HUES64 (cell line): ENCODE measurements around the gene NAPA.

Experiments
- H3K27ac ChIP-seq: 2 replicates; pipeline ENCODE4 v1.7.0; 2013; ENCODE audit warnings: low read depth, low read length, inconsistent platforms
- H3K27me3 ChIP-seq: 2 replicates; pipeline ENCODE4 v1.6.1; 2013; ENCODE audit warnings: mild to moderate bottlenecking, low read length; ENCODE audit not compliant: insufficient read depth
- H3K36me3 ChIP-seq: 2 replicates; pipeline ENCODE4 v1.6.1; 2013; ENCODE audit warnings: mild to moderate bottlenecking, low read length; ENCODE audit not compliant: insufficient read depth
- H3K4me1 ChIP-seq: 2 replicates; pipeline ENCODE4 v1.6.1; 2013; ENCODE audit warnings: mild to moderate bottlenecking, low read length, moderate library complexity; ENCODE audit not compliant: insufficient read depth
- H3K4me3 ChIP-seq: 2 replicates; pipeline ENCODE4 v1.5.1; 2013; ENCODE audit warnings: mild to moderate bottlenecking, low read length, moderate library complexity
- H3K9ac ChIP-seq: 2 replicates; pipeline ENCODE4 v1.6.1; 2013; ENCODE audit warnings: mild to moderate bottlenecking, low read depth, low read length
- H3K9me3 ChIP-seq: 2 replicates; pipeline ENCODE4 v1.6.1; 2013; ENCODE audit warnings: low read depth, low read length; ENCODE audit not compliant: insufficient read depth
- WGBS: fragments of 150-250, 120-280 bp; methylation state at CpG from one replicate; pipeline ENCODE4 v1.1.7; 2013; ENCODE audit warnings: missing lambda C conversion rate; 5-methylcytosine and 5-hydroxymethylcytosine counted together

NAPA gene

DNA sequence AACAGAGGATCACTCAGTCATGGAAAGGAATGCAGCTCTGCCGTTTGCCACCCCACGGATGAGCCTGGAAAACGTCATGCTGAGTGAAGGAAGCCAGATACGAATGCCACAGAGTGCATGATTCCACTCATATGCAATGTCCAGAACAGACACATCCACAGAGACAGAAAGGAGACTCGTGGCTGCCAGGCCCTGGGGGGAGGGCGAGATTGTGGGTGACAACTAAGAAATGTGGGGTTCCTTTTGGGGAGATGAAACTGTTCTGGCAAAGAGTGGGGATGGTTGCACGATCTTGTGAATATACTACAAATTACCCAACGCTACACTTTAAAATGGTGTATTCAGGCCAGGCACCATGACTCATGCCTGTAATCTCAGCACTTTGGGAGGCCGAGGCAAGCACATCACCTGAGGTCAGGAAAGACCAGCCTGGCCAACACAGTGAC lies 27.2 kb upstream of the NAPA start:
- H3K4me3 ChIP-seq = no peak overlapping the region
- 87% methylated on average over 9 of the region's 9 CpGs for WGBS
- no peaks in the 10 kb centered on the region for H3K27me3 ChIP-seq
- H3K4me1 ChIP-seq = no peaks in the 10 kb centered on the region
- no peak overlapping the region for H3K9ac ChIP-seq
- no peaks in the 10 kb centered on the region for H3K36me3 ChIP-seq
- no peak overlapping the region for H3K27ac ChIP-seq
- no peaks in the 10 kb centered on the region for H3K9me3 ChIP-seq

DNA sequence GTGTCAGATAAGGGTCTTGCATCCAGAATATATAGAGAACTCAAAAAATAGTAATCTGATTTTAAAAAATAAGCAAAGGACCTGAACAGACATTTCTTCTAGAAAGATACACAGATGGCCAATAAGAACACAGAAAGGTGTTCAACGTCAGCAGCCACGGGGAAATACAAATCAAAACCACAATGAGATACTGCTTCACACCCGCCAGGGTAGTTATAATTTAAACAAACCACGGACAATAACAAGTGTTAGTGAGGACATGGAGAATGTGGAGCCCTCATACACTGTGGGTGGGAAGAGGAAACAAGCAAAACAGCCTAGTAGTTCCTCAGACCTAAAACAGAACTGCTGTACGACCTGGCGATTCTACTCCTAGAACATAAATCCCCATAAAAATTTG lies 26.7 kb upstream of the NAPA start:
- Histone ChIP-seq H3K4me3 (no peak overlapping the region), H3K9ac (no peak overlapping the region), H3K36me3 (no peaks in the 10 kb centered on the region), H3K27me3 (no peaks in the 10 kb centered on the region), H3K4me1 (no peaks in the 10 kb centered on the region), H3K27ac (no peak overlapping the region), H3K9me3 (no peaks in the 10 kb centered on the region)
- 92% methylated on average over 6 of the region's 6 CpGs for WGBS

- WGBS = 68% methylated on average over 4 of the region's 4 CpGs
- no peaks in the 10 kb centered on the region for H3K27me3 ChIP-seq
- no peak overlapping the region for H3K27ac ChIP-seq
- no peaks in the 10 kb centered on the region for H3K36me3 ChIP-seq
- H3K4me3 ChIP-seq = no peak overlapping the region
- no peaks in the 10 kb centered on the region for H3K4me1 ChIP-seq
- H3K9me3 ChIP-seq = no peaks in the 10 kb centered on the region
- H3K9ac ChIP-seq = no peak overlapping the region
These were observed 25.9 kb upstream of the NAPA start for GRCh38 chr19:47540748-47541147.

DNA sequence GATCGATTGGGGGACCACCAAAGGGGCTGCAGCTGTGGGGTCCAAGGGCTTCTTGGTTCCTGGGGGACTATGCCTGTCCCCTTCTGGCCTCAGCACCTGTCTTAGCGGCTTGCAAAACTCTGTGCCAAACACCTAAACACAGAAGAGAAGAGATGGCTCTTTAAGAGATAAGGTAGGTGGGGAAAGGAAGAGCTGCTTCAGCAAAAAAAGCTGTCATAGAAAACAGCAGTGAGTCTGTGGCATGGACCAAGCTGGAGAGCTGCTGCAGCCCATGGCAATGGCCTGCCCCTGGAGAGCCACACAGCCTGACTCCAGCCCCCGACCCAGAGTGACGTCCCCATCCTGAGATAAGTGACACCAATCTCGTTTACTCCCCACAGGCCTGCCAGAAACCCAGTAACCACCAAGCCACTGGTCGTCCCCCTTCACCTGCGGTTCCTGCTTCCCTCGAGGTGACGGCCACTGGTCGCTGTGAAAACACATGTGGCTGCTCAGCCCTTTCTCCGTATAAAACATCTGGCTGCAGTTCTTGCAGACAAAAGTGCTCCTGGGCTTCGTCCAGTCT lies 25.0 kb upstream of the NAPA start:
- Histone ChIP-seq H3K27ac (no peak overlapping the region), H3K4me3 (no peak overlapping the region), H3K36me3 (no peaks in the 10 kb centered on the region), H3K4me1 (no peaks in the 10 kb centered on the region), H3K9ac (no peak overlapping the region), H3K9me3 (no peaks in the 10 kb centered on the region), H3K27me3 (no peaks in the 10 kb centered on the region)
- WGBS = 83% methylated on average over 12 of the region's 12 CpGs

GRCh38 chr19:47538812-47539211 lies 23.9 kb upstream of the NAPA start:
- Histone ChIP-seq H3K4me3 (no peak overlapping the region), H3K9ac (no peak overlapping the region), H3K9me3 (no peaks in the 10 kb centered on the region), H3K27me3 (no peaks in the 10 kb centered on the region), H3K27ac (no peak overlapping the region), H3K36me3 (no peaks in the 10 kb centered on the region), H3K4me1 (no peaks in the 10 kb centered on the region)
- WGBS = 91% methylated on average over 5 of the region's 5 CpGs

DNA sequence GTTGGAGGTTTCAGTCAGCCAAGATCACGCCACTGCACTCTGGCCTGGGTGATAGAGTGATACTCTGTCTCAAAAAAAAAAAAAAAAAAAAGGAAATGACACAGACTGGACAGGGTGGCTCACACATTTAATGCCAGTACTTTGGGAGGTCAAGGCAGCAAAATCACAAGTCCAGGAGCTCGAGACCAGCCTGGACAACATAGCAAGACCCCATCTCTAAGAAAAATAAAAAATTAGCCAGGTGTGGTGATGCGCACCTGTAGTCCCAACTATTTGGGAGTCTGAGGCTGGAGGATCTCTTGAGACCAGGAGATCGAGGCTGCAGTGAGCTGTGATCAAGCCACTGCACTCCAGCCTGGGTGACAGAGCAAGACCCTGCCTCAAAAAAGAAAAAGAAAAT lies 22.6 kb upstream of the NAPA start:
- H3K27ac ChIP-seq = no peak overlapping the region
- no peaks in the 10 kb centered on the region for H3K4me1 ChIP-seq
- H3K9ac ChIP-seq = no peak overlapping the region
- H3K36me3 ChIP-seq = no peaks in the 10 kb centered on the region
- no peak overlapping the region for H3K4me3 ChIP-seq
- no peaks in the 10 kb centered on the region for H3K9me3 ChIP-seq
- WGBS = 89% methylated on average over 4 of the region's 4 CpGs
- no peaks in the 10 kb centered on the region for H3K27me3 ChIP-seq

DNA sequence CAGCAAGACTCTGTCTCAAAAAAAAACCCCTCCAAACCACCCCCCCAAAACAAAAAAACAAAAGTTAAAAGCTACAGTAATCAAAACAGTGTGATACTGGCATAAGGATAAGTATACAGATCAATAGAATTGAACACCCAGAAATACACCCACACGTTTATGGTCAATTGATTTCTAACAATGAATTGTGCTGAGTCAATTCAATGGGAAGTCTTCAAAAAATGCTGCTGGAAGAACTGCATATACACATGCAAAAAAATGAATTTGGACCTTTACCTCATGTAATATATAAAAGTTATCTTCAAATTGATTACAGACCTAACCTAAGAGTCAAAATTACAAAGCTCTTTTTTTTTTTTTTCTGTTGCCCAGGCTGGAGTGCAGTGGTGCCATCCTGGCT lies 19.8 kb upstream of the NAPA start:
- no CpG with 5 or more reads among the region's 1 CpG for WGBS

DNA sequence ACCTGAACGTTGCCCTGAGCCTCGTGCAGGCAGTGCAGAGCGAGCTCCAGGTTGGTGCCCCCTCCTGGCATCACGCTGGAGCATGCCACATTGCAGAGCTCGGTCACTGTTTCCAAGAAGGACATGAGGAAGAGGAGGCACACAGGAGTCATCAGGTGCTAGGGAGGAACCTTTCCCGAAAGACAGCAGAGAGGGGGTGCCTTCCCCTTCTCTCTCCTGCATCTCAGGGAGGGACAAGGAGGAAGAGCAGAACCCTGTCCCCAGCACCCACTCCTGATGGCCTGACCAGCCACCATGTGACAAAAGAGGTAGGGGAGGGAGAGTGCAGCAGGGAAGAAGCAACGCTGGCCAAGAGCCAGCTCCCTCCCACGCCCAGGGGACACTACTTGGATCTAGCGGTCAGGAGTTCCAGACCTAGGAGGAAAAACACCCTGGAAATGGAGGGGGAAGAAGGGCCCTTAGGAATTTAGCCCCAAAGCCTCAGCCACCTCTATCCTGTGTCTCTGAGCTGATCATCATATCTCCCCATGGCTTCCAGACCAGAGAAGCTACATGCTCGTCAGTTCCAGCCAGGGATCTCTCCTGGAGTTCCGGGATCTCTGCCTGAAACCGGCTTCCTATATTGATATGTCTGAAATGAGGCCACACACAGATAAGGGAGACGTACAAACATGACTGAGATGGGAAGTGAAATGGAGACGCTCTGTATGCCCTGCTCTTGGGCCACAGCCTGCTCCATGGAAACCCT lies 17.0 kb upstream of the NAPA start:
- H3K27ac ChIP-seq = no peak overlapping the region
- WGBS = 78% methylated on average over 14 of the region's 14 CpGs

More for the DNA sequence above, 19.8 kb upstream of the NAPA start:
- no peaks in the 10 kb centered on the region for H3K4me1 ChIP-seq
- no peak overlapping the region for H3K4me3 ChIP-seq
- no peak overlapping the region for H3K27ac ChIP-seq
- no peaks in the 10 kb centered on the region for H3K9me3 ChIP-seq
- H3K36me3 ChIP-seq = no peaks in the 10 kb centered on the region
- no peak overlapping the region for H3K9ac ChIP-seq
- no peaks in the 10 kb centered on the region for H3K27me3 ChIP-seq

GRCh38 chr19:47529018-47529742 lies 14.3 kb upstream of the NAPA start:
- H3K9me3 ChIP-seq = no peaks in the 10 kb centered on the region
- H3K36me3 ChIP-seq = no peaks in the 10 kb centered on the region
- no peak overlapping the region for H3K4me3 ChIP-seq
- 86% methylated on average over 16 of the region's 16 CpGs for WGBS
- H3K9ac ChIP-seq = no peak overlapping the region
- H3K4me1 ChIP-seq = no peaks in the 10 kb centered on the region
- H3K27ac ChIP-seq = no peak overlapping the region
- no peaks in the 10 kb centered on the region for H3K27me3 ChIP-seq

More for the DNA sequence above, 17.0 kb upstream of the NAPA start:
- Histone ChIP-seq H3K9ac (no peak overlapping the region), H3K4me3 (no peak overlapping the region), H3K4me1 (no peaks in the 10 kb centered on the region), H3K27me3 (no peaks in the 10 kb centered on the region), H3K36me3 (no peaks in the 10 kb centered on the region), H3K9me3 (no peaks in the 10 kb centered on the region)

DNA sequence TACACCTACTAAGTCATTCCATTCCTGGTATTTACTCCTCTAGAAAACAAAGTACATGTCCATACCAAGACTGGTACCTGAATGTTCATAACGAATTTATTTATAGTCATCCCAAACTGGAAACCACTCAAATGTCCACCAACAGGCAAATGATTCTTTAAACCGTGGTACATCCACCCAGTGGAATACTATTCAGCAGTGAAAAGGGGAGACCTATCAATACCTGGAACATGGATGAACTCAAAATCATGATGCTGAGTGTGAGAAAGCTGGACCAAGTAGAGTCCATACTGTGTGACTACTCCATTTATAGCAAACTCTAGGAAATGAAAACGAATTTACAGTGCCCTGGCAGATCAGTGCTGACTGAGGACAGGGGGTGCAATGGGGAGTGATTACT lies 11.9 kb upstream of the NAPA start:
- 84% methylated on average over 3 of the region's 3 CpGs for WGBS
- Histone ChIP-seq H3K36me3 (no peaks in the 10 kb centered on the region), H3K4me1 (no peaks in the 10 kb centered on the region), H3K9me3 (no peaks in the 10 kb centered on the region), H3K9ac (no peak overlapping the region), H3K4me3 (no peak overlapping the region), H3K27ac (no peak overlapping the region), H3K27me3 (no peaks in the 10 kb centered on the region)

- no peaks in the 10 kb centered on the region for H3K36me3 ChIP-seq
- H3K4me3 ChIP-seq = no peak overlapping the region
- no peaks in the 10 kb centered on the region for H3K9me3 ChIP-seq
- WGBS = 83% methylated on average over 7 of the region's 7 CpGs
- H3K9ac ChIP-seq = no peak overlapping the region
- H3K4me1 ChIP-seq = no peaks in the 10 kb centered on the region
- no peaks in the 10 kb centered on the region for H3K27me3 ChIP-seq
- H3K27ac ChIP-seq = no peak overlapping the region
These were observed 8.6 kb upstream of the NAPA start for GRCh38 chr19:47523473-47523872.
